Activated CD4-positive, alpha-beta T cell treated with anti-CD3 and anti-CD28 coated beads, Interleukin-10, Interleukin-2, amounts not matched to agents 100 ng/mL and 50 ng/mL, durations not matched to agents 16 hours and 8 hours (primary cell): ENCODE results near the gene SCN2A.
A peak's percentile ranks its signal among the peaks of the same experiment; 100 is the strongest.

Experiments used
- DNase-seq: peaks from one replicate; pipeline ENCODE4 v3.0.0-alpha.2; 2020

Gene SCN2A

GRCh38 chr2:165239230-165239629 lies at the start of gene SCN2A:
SCN2A (plus strand) TSS chr2:165239414; CDS start chr2:165295824, 56,410 bp downstream.
- peak; percentile 27 for DNase-seq

GRCh38 chr2:165191096-165191728 lies 48.0 kb upstream of the SCN2A start:
- no peak for DNase-seq

- no peak for DNase-seq
Measured at GRCh38 chr2:165192729-165193128, 46.5 kb upstream of the SCN2A start.

GRCh38 chr2:165193178-165193777 lies 45.9 kb upstream of the SCN2A start:
- DNase-seq: no peak

- DNase-seq: no peak
Measured at GRCh38 chr2:165196411-165196810, 42.8 kb upstream of the SCN2A start.

- no peak for DNase-seq
Measured at GRCh38 chr2:165197346-165197745, 41.9 kb upstream of the SCN2A start.

GRCh38 chr2:165198181-165198580 lies 41.0 kb upstream of the SCN2A start:
- no peak for DNase-seq

GRCh38 chr2:165202239-165202638 lies 37.0 kb upstream of the SCN2A start:
- no peak for DNase-seq

GRCh38 chr2:165203689-165204559 lies 35.3 kb upstream of the SCN2A start, which contains the start of gene SCN3A:
SCN3A (minus strand) TSS chr2:165204050; CDS start chr2:165176394, 27,656 bp downstream.
- DNase-seq: peak; percentile 11

GRCh38 chr2:165205865-165206264 lies 33.3 kb upstream of the SCN2A start:
- no peak for DNase-seq

- no peak for DNase-seq
Measured at GRCh38 chr2:165208094-165208493, 31.1 kb upstream of the SCN2A start.

GRCh38 chr2:165214093-165214492 lies 25.1 kb upstream of the SCN2A start:
- DNase-seq: no peak

GRCh38 chr2:165219481-165219880 lies 19.7 kb upstream of the SCN2A start:
- no peak for DNase-seq

- no peak for DNase-seq
Measured at GRCh38 chr2:165224941-165225340, 14.3 kb upstream of the SCN2A start.

- DNase-seq: no peak
Measured at GRCh38 chr2:165227571-165227970, 11.6 kb upstream of the SCN2A start.

GRCh38 chr2:165237056-165237455 lies 2.2 kb upstream of the SCN2A start:
- no peak for DNase-seq

GRCh38 chr2:165238295-165238694 lies 919 bp upstream of the SCN2A start:
- no peak for DNase-seq

GRCh38 chr2:165239856-165240515 lies 772 bp downstream of the SCN2A start:
- DNase-seq: no peak

GRCh38 chr2:165240916-165241315 lies 1.7 kb downstream of the SCN2A start:
- DNase-seq: no peak

- no peak for DNase-seq
Measured at GRCh38 chr2:165245081-165245793, 6.0 kb downstream of the SCN2A start.

GRCh38 chr2:165248238-165248637 lies 9.0 kb downstream of the SCN2A start:
- no peak for DNase-seq

- no peak for DNase-seq
Measured at GRCh38 chr2:165251366-165251765, 12.2 kb downstream of the SCN2A start.

- no peak for DNase-seq
Measured at GRCh38 chr2:165253178-165253577, 14.0 kb downstream of the SCN2A start.
